Fibroblast of peridontal ligament (primary cell): ENCODE results near the gene VARS2.
"Not testable (repeated sequence)": the region's sequence is repeated elsewhere in the genome, so short reads cannot be mapped to it uniquely, and the experiment has no call there.

Source experiments
- DNase-seq: peaks from one replicate; pipeline ENCODE4 v3.0.0-alpha.2; 2010; ENCODE audit errors: extremely low read depth

VARS2 gene

DNA sequence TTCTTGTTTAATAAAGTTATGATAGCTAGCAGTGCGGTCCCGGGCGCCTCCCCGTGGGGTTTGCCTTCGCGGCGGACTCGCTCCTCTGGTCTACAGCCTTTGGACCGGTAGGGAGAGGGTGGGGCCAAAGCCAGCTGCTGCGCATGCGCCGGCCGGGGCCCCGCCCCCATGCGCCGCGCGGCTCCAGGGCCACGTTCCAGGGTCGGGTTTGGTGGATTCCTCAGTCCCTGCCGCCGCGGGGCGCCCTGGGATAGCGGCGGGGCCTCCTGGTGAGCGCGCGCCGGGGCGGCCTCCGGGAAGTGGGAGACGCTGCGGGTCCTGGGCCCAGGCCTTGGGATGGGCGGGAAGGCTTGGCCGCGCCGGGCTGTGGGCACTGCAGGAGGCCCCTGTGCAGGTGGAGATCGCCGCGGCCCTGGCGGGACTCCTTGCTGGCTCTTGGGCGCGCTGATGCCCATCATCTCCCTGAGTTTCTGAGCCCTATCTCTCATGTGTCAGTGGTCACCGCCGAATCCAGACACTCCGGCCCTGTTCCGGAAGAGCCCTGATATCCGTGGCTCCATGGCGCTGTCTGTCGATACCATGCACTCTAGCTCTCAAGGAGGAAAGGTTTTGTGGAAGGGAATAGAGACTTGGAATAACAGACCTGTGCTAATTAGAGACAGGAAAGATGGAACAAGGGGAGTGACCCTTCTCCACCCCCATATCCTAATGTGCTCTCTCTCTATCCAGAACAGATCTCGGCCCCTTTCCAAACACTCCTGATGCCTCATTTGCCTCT is at the start of gene VARS2:
TSS of gene VARS2 (plus strand) at position 163 of the 778 bp plus-strand sequence. CDS start at position 762, 599 bp downstream.
- DNase-seq: peak; percentile 90

DNA sequence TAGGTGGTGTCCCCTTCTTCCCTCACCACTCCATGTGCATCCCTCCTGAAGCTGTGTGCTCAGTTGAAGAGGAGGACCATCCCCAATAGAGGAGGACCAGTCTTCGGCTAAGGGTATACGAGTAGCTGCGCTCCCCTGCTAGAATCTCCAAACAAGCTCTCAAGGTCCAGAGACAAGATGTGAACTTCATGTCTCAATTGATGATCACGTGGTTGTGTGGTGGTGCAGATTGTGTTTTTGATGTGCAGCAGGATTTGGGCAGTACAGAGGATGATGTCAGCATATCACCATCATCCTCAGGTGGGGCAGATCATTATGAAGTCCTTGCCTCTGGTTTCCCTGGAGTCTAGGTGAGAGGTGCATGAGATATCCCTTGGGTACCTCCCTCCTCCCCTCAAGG is 49.7 kb upstream of the VARS2 start:
- DNase-seq: no peak

DNA sequence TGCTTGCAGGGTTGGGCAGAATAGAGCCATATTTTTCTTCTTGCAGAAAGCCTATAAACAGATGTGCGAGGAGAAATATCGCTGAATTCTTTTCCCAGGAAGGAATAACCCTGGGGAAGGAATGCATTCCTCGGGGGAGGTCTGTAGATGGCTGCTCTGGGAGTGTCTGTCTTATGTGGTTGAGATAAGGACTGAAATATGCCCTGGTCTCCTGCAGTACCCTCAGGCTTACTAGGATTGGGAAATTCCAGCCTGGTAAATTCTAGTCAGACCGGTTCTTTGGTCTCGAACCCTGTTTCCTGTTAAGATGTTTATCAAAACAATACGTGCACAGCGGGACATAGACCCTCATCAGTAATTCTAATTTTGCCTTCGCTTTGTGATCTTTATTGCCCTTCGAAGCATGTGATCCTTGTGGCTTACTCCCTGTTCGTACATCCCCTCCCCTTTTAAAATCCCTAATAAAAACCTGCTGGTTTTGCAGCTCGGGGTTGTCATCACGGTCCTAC is 44.7 kb upstream of the VARS2 start:
- not testable (repeated sequence) for DNase-seq

DNA sequence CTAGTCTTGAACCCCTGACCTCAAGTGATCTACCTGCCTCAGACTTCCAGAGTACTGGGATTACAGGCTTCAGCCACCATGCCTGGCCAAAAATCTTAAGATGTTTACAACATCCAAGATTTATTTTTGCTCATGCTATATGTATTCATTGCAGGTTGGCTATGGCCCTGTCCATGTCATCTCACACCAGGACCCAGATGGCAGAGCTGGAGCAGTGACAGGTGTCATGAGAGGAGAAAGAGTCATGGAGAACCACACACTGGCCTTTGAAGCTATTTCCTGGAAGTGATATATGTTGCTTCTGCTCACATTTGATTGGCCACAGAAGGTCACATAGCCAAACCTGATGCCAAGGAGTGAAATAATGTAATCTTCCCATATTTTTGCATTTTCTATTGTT is 43.5 kb upstream of the VARS2 start:
- DNase-seq: no peak

DNA sequence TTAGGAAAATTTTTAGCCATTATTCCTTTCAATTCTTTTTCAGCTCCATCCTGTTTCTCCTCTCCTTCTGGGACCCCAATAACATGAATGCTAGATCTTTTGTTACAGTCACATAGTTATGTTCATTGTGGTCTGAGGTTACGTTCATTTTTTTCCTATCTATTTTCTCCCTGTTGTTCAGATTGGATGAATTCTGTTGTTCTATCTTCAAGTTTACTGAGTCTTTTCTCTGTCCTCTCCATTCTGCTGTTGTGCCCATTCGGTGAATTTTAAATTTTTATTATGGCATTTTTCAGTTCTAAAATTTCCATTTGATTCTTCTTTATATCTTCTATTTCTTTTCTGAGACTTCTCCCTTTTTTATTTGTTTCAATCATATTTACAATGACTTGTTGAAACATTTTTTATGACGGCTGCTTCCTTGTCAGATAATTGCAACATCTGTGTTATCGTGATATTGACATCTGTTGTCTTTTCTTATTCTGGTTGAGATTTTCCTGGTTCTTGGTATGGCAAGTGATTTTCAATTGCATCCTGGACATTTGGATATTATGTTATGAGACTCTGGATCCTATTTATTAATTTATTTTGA is 42.4 kb upstream of the VARS2 start:
- DNase-seq: no peak

DNA sequence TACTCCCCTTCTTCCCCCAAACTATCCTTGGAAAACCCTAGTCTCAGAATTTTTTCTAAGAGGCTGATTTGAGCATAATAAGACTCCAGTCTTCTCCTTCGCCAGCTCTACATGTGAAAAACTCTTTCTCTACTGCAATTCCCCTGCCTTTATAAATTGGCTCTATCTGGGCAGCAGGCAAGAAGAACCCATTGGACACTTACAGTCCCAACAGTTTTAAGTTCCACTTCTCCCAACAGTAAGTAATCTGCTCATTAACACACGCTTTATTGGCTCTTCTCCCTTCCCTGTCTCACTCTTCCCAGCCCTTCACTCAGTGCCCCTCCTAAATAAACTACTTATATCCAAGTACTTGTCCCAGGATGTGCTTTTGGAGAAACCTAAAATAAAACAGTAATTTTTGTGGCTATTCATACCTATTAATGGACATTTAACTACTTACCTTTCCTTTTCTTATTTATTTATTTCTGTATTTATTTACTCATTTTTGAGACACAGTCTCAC is 40.8 kb upstream of the VARS2 start:
- DNase-seq: no peak

DNA sequence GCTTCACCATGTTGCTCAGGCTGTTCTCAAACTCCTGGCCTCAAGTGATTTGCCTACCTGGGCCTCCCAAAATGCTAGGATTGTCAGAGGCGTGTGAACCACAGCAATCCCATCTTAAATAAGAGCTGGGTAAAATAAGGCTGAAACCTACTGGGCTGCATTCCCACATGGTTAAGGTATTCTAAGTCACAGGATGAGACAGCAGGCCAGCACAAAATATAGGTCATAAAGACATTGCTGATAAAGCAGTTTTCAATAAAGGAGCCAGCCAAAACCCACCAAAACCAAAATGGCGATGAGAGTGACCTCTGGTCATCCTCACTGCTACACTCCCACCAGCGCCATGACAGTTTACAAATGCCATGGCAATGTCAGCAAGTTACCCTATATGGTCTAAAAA is 40.2 kb upstream of the VARS2 start:
- DNase-seq: not testable (repeated sequence)

DNA sequence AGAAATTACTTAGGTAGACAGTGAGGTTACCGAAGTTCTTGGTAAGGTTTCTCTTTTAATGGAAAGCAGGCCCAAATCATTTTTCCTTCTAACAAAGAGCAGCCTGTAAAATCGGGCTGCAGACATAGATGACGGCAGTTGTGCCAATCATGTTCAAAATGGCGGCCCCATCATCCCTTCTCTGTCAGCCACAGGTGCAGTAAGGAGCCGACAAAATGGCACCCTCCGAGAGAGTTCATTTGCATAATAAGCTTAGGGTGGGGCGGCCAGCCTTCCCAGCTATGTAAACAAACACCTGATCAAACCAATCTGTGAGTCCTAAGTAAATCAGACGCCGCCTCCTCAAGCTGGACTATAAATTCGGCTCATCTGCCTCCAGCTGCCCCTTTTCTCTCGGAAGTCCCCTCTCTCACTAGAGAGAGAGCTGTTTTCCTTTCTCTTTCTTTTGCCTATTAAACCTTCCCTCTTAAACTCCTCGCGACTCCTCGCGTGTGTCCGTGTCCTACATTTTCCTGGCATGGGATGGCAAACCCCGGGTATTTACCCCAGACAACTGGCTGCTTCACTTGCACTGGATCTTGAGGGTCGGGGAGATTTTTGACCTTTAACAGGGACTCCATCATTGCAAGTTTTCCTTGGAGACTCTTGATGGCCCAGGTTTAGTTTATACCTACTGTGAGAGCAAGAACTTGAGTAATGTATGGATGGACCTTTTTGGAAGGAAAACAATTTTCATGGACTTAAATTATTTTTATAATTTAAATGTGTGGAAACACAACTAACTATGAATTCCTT is 38.6 kb upstream of the VARS2 start:
- DNase-seq: no peak

DNA sequence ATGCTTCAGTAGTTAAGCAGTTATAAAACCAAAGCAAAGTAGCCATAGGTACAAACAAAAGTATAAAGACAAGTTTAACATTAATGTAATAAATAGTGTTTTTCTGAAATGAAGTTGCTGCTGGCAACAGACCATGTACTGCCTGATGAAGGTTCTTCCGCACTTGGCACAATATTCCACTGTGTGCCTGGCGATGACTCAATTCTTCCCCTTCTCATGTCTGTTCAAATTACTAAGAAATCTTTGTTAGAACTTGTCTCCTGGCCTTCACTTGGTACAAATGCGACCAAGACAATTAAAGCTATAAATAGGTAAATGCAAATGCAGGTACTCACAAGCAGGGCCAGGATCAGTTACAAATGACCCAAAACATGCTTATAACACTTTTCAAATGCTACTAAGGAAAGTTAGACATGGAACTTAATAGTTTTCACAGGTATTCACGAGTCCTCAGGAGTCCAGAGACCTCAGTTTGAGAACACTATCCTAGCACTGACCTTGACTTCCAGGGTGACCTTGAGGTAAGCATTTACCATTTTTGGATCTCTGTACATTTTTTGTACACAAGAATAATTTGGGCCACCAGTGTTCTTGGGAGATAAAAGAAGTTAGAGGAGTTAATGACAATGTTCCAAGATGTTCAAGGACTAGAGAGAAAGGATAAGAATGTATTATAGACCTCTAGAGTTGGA is 37.9 kb upstream of the VARS2 start:
- DNase-seq: peak; percentile 42

DNA sequence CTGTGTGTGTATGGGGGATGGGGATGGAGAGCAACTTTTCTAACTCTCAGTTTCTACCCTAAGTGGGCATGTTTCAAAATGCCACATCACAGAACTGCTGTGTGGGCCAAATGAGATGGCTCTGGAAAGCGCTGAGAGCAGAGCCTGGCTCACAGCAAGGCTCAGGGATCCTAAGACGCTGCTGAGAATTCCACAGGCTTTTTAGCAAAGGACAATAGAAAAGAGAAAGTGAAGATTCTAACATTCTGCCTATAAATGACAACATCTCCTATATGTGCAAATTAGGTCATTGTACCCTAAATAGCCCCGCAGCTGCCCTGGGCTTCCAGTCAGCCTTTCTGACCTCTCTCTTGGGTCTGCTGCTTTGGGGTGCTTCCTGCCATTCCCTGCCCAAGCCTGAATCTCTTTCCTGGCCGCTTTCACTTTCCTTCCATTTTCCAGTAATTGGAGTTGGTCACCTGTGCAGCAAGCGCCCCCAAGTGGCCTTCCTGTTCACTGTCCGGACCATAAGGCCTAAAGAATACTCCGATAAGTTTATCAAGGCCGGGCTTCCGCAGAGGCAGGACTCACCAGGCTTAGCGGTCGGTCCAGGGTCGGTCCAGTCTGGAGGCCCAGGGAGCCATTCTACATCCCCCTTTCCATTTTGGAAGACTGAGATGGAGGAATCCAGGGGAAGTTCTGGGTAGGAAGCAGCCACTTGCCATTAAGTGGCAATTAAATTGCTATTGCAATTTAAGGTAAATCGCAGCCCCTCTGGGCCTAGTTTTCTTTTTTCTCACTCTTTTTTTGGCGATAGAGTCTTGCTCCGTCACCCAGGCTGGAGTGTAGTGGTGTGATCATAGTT is 36.4 kb upstream of the VARS2 start:
- DNase-seq: peak; percentile 94

DNA sequence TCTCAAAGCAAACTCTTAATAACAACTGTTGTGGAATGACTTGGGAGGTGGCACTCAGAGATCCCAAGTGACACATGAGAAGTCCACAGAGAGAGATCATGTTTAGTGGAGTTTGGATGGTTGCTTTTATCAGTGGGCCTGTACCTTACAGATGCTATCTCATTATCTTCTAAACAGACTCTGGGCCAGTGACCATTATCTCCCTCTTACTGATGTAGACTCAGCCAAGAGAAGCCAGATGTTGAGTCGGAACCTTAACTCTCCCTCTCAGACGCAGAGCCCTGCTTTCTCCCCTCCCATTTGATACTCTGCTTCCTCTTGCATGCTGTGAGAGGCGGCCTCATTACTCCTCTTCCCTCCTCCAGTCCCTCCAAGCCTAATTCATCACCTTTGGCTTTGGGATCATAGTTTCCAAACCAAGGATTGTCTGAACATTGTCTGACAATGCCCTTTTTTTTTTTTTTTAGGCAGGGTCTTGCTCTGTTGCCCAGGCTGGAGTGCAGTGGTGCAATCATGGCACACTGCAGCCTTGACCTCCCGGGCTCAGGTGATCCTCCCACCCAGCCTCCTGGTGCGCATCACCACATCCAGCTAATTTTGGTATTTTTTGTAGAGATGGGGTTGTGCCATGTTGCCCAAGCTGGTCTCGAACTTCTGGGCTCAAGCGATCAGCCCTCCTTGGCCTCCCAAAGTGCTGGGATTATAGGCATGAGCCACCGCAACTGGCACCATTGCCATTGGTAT is 34.2 kb upstream of the VARS2 start:
- no peak for DNase-seq

DNA sequence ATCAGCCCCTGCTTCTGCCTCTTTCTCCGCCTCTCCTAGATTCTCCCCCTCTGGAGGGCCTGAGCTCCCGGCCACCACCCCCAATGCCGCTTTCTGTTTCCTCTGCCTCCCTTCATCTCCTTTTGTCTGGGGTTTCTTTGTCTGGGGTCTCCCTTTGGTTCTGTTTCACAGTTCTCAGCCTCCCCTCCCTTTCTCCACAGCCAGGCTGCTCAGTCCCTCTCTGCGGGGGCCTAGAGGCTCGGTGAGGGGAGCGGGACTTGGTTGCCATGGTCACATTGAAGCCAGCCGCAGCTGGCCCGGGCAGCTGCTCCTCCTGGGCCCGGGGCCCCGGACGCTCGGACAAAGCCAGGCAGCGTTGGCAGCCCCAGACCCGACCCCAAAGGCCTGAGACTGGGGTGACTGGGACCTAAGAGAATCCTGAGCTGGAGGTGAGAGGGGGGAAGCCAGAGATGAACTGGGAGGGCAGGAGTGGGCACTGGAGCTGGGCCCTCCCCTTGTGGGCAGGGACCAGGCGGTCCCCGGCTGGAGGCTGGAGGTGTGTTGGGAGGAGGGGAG is 33.3 kb upstream of the VARS2 start:
- DNase-seq: no peak

DNA sequence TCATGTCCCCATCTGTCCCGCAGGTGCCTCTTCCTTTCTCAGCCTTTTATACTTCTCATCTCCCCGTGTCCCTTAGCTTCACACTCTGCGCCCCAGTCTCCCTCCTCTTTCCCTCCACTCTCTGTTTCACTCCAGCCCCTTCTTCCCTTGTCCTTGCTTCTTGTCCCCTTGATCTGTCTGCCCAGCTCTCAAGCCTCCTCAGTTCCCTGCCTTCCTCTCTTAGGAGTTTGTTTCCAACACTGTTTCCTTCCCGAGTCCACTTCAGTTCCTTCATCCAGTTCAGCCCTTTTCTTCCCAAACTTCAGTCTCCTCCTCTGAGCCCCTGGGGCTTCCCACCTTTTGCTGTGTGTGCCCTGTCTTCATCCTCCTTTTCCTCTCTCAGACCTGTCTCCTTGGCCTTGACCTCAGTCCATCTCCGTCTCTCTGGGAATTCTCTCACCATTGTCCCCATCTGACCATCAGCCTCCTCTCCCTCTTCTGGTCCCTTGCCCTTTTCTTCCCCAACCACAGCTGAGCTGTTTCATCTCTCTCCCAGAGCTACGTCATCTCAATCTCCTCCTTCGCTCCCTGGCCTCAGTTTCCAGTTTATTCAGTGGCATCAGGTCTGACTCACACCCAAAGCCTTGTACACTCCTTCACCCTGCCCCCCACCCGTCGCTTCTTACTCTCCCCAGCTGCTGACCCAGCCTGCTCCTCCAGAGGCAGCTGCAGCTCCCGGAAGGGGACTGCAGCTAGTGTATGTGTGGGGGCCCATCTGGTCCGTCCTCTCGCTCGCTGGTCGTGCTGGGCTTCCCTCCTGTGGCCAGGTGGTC is 32.4 kb upstream of the VARS2 start:
- DNase-seq: no peak

DNA sequence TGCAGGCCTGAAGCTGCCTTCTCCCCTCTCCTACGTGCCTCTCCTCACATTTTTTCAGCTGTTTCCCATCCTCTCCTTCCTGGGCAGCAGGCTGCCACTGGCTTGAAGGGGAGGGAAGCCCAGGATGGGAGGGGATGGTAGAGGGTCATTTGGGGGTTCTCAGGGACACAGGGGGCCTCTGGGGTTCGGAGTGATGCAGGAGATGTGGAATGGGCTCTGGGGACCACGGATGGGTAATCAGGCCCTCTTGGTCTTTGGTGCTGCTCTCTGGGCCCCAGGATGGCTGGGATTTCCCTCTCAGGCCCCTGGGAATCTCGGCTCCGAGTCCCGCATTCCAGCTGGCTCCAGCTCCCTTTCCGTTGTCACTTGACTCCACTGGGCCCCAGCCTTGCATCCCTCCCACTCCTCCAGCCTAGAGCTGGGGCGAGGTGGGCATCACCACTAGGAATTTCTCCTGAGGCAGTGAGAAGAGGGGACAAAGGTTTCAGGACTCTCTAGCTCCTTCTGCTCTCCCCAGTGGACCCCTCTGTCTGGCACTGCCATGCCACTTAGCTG is 31.8 kb upstream of the VARS2 start:
- no peak for DNase-seq

DNA sequence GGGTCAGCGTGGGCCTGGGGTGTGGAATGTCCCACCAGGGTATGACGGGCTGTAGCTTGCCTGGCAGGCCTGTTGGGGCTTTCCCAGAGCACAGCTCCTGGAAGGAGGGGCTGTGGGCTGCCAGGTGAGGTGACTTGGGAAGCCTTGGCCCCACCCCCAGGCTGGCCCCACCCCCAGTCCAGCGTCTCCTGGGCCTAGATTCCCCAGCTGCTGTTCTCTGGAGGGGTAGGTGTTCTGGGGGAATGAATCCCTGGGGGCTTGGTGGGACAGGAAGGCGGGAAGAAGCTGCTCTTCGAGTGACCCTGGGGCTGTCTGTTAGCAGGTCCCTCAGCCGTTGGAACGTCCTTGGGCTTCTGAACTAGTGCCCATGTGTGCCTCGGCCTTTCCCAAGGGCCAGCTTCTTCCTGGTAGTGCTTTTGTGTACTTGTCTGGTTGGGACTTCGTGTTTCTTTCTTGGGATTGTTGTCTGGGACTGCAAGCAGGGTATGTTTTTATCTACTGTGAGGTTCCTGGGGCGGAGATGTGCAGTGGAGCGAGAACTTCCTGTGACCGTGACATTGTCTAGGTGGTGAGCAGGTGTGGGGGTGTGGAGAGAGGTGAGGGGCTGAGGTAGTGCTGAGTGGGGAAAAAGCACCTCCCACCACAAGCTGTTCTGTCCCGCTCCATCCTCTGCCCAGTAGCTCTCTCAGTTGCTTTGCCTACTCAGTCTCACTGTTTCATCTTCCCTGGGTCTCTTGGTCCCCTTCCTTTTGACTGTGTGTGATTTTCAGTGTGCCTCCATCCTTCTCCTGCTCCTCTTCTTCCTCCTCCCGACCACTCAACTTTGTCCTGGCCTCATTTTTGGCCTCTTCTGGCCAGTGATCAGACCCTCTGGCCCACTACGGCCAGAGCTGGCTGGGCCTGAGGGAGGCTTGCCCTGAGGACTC is 31.0 kb upstream of the VARS2 start:
- no peak for DNase-seq

DNA sequence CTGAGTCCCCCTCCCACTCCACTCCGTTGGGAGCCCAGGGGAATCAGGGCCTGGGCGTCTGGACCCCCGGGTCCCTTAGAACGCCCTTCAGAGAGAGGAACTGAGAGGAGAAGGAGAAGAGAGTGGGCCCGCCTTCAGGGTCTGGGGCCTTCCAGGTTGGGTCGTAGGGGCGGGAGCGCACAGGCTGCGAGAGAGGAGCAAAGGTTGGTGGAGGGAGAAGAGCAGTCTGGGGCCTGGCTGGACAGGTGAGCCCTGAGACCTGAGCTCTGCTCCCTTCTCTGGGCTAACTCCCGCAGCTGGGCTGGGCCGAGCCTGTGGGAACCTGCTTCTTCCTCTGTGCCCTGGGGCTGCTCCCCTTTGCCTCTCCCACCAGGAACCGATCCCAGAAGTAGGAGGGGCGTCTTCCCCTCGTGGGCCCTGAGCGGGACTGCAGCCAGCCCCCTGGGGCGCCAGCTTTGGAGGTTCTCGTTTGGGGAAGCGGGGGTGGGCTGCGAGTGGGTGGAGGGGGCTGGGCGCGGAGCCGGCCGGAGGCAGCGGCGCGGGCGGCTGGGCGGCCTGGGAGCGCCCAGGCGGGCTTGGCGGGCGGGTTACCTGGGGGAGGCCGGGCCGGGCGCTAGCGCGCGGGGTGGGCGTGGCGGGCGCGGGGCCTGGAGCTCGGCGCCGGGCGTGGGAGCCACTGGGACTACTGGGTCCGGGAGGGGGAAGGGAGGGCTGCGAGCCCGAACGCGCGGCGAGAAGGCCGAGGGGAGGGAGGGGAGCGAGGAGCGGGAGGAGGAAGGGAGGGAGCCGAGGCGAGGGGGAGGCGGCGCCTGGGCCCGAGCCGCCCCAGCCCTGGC is 30.1 kb upstream of the VARS2 start, which contains the start of gene DDR1:
TSS of gene DDR1 (plus strand) at position 835 of the 836 bp plus-strand sequence. CDS start 4,211 bp downstream, outside the sequence.
- peak; percentile 48 for DNase-seq
